Hindlimb muscle (tissue), 1 donor: ENCODE results near the gene COL27A1. TPM values are rescaled to one million over a fixed set of nuclear protein-coding genes. Genes with fewer than 3 reads are reported as not detected.
"Not testable (repeated sequence)": the region's sequence is repeated elsewhere in the genome, so short reads cannot be mapped to it uniquely, and the experiment has no call there.

Source experiments
- DNase-seq: peaks from one replicate; pipeline ENCODE4 v3.0.0-alpha.2; 2013
- polyA plus RNA-seq: library from polyadenylated mRNA; unstranded; fragments of 120-200 nt; gene quantifications from one replicate; pipeline ENCODE4 v1.2.1, GENCODE V29; 2013; ENCODE audit not compliant: insufficient read length

The COL27A1 gene
- polyA plus RNA-seq, 1 donor = 36.9 TPM

DNA sequence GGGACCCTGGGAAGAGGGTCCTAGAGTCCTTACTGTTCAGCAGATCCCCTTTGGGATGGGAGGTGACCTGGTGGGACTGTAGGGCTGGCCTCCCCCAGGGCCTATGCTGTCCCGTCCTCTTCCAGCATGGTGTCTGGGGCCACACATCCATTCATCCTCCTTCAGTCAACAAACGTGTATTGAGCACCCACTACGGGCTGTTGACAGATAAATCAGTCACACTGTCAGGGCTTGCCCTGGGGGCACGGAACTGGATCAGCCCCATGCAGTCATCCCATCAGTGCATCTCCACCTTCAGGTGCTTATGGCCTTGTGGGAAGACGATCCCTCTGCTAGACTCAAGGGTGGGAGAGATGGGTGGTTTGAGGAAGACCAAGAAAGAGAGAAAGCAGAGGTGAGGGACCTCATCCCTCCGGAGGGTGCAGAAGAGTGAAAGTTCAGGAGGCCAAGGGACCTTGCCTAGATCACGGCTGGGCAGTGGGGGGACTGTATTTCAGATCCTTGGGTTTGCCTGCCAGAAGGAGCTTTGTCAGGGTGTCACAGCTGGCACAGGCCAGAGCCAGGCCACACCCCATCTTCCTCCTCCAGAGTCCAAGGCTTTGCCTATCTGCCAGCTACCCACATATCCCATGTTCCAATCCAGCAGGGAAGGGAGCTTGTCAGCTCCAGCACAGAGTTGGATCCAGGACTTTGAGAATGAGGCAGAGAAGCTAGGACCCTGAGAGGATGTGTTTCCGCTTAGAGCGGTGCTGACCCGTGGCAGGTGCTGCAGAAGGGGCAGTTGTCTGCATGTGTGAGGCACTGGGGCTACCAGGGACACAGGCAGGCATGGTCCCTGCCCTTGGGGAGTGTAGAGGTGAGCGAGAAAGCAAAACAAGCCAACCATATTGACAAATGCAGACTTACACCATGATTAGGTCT, 30.5 kb downstream of the COL27A1 start:
- DNase-seq = no peak

DNA sequence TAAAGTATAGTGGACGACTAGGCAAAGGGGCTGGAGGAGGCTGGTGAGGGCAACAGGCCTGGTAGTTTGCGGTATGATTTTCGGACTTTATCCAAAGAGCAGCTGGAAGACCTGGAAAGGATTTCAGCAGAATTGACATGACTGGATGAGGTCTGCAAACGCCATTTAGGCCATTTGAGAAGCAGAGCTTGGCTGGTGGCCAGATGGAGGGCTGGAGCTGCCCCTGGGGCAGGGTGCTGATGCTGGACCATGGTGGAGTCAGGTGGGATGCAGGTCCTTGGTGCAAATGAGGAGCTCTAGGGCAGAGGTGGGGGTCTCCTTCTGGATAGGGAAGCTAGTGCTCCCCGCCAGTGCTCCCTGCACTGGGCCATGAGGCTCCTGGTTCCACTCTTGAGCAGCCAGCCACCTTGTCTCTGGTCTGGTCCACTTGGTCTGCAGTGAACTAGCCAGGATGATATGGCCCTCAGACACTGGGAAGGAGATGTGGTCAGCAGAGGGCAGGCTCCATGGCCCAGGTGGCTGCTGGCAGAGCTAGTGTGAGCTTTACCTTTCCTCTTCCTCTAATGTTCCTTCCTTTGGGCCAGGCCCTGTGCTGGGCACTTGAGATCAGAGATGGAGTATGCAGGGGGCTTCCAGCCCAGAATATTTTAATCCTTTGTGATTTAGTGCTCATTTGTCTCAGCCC, 31.4 kb downstream of the COL27A1 start:
- no peak for DNase-seq

DNA sequence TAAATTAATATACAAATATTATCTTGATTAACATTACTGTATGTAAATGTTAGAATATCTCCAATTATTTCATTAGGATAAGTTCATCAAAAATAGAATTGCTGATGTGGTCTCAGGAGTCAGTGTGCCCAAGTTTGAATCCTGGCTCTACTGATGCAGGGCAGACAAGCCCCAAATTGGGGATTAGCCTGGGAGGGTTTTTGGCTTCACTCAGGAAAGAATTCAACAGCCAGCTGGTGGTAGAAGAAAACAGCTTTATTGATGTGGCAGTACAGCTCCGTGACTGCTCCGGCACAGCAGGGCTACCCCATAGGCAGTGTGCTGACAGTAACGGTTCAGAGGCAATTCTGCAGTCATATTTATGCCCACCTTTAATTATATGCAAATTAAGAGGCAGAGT, 32.5 kb downstream of the COL27A1 start:
- DNase-seq = no peak

DNA sequence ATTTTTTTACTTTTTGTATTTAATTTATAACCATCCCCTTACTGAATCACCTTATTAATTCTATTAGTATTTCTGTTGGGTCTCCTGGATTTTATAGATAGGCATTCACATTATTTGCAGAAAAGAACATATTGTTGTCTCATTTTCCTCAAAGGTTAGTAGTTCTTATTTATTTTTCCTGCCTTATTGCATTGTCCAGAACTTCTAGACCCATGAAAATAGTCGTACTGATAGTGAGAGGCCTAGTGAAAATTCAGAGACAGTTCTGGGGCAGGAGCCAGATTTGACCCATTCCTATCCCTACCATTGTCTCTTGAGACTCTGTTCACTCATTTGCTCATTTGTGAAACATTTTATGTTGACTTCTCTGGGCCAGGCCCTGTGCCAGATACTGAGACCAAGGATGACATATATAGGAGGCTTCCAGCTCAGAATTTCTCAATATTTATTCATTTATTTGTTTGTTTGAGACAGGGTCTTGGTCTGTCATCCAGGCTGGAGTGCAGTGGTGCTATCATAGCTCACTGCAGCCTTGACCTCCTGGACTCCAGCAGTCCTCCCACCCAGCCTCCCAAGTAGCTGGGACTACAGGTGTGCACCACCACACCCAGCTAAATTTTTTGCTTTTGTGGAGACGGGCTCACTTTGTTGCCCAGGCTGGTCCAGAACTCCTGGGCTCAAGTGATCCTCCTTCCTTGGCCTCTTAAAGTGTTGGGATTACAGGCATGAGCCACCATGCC, 34.7 kb downstream of the COL27A1 start:
- no peak for DNase-seq

DNA sequence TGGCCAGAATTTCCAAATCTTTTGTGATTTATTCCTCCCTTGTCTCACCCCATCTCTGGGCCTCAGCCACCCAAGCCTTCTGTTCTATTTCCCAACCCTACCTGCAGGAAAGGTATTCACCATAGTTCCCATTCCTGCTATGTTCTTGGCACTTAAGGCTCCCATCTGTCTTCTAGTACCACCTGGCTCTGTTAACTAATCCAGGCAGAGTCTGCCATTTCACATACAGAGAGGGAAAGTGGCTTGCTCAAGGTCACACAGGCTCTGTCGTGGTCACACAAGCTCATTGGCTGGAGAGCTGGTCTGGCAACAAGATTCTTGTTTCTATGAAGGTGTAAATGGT, 35.2 kb downstream of the COL27A1 start:
- no peak for DNase-seq

DNA sequence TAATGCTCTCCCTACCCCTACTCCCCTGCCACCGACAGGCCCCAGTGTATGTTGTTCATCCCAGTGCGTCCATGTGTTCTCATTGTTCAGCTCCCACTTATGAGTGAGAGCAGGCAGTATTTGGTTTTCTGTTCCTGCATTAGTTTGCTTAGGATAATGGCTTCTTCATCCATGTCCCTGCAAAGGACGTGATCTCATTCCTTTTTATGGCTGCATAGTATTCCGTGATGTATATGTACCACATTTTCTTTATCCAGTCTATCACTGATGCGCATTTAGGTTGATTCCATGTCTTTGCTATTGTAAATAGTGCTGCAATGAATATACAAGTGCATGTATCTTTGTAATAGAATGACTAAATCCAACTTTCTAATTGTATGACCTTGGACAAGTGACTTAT, 36.1 kb downstream of the COL27A1 start:
- DNase-seq = not testable (repeated sequence)

DNA sequence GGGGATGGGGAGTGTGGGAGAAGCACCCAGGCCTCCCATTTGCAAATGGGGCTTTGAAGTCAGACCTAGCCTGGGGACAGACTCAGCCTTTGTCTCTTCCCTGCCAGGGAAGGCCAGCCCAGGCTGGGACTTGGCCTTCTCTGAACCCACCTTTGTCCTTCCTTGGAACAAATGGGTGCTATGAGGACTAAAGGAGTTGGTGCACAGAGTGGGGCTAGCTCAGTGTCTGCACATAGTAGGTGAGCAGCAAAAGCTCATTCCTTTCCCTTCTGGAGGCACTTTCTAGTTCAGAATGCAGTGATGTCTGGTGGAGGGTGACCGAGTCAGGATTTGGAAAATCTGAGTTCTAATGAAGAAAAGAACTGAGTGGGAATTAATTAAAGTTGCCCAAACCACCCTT, 37.2 kb downstream of the COL27A1 start:
- DNase-seq = no peak

DNA sequence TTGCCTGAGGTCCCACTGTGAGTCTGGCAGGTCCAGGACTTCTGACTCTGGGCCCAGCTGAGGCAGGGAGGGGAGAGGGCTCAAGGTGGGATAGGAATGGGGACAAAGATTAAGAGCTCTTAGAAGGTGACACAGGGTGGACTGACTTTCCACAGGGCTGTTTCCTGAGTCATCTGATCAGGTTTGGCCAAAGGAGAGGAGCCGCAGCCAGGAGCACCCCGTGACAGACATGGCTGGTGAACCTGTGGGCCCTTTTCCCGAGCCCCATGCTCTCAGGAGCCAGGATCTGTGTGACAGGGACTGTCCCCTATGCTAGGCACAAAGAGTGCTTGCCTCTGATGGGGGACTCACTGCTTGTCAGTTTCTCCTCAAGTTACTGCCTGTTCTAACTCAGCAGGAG, 37.8 kb downstream of the COL27A1 start:
- DNase-seq = no peak

DNA sequence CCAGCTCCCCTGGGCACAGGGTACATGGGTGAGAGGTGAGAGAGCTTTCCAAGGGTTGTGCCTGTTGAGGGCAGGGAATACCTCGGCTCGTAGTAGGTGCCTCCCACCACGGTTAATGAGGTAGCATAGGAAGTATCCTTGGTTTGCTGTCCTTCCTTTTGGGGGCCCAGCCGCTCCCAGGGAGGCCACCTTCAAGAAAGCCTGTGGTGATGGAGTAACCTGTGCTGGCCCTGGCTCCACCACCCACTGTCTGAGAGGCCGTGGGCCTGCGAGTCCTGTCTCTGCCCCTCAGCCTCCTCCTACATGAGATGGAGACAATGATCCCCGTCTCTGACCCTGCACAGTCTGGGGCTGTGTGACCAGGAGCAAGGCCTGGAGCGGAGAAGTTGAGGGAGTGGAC, 40.8 kb downstream of the COL27A1 start:
- no peak for DNase-seq

DNA sequence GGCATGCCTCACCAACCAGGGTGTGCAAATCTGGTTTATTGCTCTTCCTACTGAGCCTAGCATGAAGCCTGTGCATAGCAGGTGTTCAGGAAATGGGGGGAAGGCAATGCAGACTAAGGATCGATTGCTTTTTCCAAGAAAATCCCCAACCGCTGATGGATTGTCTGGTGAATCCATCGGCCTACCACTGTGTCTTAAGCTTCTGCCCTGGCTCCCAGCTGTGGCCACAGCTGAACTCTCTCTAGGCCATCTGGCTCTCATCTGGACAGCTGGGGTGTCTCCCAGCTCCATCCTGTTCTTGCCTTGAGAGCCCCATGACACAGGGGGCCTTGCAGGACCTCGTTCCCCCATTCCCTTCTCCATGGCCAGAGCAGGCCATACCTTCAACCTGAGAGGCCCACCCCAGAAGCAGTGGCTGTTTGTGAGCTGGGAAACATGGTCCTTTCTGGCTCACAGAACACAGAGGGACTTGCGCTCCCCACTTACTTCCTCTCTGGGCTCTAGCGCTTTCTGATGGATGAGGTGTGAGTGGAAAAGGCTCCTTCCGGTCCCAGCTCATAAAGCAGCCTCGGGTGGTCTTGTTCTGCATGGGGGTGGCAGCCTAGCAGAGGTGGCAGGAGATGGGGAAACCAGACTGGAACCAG, 41.8 kb downstream of the COL27A1 start:
- no peak for DNase-seq

DNA sequence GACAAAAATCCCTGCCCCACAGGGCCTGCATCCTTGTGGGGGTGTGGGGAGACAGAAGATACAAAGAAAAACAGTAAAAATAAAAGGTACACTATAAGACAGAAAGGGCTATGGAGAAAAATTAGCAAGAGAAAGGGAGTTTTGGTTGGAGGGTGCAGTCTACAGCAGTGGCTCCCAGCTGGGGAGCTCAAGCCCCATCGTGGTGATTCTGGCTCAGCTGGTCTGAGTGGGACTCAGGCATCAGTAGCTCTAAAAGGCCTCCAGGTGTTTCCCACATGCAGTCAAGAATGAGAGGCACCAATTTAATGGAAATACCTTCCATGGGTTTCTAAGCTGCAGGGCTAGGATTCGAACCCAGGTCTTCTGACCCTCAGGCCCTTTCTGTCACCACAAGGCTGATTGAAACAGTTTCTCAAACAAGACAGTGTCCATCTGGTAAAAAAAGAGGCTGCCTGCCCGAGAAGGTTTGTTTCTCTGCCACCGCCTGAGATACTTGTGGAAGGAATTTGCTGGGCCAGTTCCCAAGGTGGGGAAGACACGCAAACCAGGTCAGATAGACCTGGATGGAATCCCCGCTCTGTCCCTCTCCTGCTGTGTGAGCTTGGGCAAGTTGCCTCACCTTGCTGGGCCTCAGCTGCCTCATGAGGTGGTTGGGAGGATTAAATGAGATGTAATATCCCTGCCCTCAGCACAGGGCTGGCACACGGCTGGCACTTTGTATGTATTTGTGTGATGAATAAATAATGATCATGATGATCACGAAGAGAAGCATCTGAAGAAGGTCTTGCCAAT, 43.1 kb downstream of the COL27A1 start:
- DNase-seq = no peak

DNA sequence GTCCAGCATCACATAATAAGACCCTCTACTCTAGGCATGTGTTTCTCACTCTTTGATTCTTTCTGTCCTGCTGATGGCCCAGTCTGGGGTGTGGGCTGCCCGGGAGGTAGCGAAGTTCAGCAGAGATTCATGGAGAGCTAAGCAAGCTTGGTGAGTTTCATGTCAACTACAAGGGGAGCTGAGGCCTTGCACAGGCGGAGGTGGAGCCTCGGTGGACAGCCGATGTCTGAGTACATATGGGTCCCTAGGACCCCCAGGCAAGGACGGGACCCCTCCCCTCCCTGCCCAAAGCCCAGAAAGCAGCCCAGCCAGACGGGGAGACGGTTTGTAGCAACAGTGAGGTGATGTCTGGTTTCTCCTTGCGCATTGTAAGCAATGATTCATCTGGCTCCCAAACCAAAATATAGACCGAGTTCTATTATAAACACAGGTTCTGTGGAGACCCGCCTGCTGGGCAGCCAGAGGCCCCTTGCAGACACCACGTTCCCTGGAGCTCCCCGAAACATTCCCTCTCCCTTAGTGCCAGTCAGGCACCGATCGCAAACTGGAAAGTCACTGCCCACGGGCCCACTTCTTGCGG, 45.5 kb downstream of the COL27A1 start:
- no peak for DNase-seq

DNA sequence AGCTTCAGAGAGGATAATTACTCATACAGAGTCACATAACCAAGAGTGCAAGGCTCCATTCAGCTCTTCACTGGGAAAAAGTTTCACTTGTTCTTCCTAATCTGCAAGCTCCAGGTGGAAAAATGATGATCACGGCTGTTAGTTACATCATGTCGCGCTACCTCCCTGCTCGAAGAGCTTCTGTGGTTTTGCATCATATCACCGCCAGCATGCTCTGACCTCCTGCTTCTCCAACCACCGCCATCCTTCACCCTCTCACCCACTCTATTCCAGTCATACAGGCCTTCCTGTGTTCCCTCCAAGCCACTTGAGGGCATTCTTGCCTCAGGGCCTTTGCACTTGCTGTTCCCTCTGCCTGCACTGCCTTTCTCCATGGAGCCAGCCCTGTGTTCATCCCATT, 47.1 kb downstream of the COL27A1 start:
- no peak for DNase-seq

DNA sequence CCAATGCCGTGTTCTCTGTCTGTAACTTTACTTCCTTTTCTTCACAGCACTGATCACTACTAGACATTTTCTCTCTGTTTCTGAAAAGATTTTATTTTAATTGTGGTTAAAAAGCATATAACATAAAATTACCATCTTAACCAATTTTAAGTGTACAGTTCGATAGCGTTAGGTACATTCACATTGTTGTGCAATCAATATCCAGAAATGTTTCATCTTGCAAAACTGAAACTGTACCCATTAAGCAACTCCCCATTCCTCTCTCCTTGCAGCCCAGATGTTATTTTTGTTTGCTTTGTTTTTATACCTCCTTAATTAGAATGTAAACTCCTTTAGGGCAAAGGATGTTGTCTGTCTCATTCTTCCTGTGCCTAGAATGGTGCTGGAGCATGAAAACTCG, 47.5 kb downstream of the COL27A1 start:
- DNase-seq = no peak

DNA sequence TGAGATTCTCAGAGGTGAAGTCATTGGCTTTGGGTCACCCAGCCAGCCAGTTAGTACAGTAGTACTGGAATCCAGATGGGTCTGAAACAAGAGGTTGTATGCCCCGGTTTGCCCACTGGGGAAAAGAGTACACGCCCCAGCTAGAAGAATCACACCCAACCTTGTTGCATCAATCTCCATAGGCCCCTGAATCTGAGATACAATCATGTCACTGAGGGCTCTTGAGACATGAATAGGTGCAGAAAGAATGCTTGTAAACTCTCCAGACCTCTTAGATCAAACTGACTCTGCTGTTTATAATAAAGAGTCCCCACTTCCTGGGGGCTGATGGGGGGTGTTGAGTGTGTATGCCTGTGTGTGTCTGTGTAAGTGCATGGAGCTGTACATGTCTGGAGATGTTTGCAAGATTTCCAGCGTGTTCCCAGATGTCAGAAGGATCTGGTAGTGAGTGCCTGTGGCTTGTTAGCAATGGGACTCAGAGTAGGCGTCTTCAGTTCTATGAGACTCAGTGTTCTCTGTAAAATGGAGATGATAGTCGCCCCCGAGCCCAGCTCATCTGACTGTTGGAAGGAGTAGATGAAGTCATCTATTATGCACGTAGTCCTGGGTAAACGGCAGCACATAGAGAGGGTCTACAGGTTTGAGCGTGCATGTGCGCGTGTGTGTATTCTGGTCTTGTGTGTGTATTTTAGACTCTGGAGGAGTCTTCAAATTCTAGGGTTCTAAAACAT, 48.2 kb downstream of the COL27A1 start:
- no peak for DNase-seq

DNA sequence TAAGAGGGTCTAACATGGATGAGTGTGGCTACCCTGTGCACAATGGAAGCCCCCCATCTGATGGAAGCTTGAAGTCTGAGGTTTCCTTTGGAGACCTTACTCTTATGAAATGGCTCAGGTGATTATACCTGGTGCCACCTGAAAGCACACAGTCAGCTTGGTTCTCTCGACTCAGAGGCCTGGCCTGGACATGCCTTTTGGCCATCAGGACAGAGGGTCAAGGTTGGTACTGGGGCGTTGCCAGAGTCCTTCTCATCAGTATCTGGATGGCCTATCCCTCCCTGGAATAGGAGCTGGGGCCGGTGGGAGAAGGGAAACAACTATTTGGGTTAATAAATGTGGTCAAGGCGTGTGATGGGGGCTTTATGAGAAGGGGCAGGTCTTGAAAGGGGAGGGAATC, 48.9 kb downstream of the COL27A1 start:
- DNase-seq = no peak

DNA sequence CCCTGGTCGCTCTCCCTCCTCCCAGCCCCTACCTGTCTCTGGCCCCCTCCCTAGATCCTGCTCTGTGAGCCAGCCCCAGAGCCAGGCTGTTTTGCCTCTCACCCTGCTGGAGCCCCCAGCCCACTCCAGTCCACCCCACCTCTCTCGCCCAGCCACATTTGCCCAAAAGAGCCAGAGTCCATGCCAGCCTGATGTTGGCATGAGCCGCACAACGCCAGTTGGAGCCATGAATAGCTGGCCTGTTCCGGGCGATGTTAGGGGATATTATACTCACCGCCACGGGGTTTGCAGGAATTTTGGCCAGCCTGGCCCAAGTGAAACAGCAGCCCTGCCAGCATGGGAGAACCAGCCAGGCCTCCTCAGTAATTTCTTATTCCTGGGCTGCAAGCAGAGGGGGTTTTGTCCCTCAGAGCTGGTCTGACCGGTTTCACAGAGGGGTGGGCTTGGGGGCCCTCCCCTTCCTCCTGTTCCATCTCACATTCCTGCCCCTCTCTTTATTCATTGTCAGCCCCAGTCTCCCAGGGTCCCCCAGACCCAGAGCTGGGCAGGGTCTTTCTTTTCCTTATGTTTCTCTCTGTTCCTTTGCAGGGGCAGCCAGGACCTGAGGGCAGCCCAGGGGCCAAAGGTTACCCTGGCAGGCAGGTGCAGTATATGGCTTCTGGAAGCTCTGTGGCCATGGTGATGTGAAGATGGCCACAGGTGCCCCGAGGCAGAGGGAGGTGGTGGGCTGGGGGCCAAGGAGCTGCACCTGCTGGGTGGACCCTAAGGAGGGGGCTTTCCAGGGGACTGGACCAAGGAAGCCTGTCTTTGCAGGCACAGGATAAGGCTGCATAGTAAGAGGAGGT, 50.1 kb downstream of the COL27A1 start:
- no peak for DNase-seq

DNA sequence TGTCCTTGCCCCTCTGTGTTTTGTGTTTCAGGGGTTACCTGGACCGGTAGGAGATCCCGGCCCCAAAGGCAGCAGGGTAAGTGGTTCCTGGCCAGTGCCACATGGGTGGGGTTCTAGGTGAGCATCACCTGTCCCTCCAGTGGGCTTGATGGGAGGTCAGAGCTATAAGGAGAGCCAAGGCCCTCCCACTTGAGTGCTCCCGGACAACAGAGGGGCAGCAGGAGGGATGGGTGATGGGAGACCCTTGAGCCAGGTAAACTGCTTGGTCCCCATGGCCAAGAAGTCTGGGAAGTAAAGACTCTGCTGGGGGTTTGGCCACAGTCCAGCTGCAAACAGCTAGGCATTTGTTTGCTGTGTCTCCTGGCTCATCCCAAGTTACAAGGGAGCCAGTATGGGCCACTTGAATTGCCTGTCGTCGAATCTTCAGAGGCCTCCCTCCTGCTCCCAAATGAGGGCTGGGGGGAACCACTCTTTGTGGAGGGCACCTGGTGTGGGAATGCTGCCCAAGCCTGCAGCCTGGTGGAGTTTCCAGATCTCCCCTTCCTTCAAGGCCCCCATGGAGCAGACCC, 51.0 kb downstream of the COL27A1 start:
- no peak for DNase-seq

DNA sequence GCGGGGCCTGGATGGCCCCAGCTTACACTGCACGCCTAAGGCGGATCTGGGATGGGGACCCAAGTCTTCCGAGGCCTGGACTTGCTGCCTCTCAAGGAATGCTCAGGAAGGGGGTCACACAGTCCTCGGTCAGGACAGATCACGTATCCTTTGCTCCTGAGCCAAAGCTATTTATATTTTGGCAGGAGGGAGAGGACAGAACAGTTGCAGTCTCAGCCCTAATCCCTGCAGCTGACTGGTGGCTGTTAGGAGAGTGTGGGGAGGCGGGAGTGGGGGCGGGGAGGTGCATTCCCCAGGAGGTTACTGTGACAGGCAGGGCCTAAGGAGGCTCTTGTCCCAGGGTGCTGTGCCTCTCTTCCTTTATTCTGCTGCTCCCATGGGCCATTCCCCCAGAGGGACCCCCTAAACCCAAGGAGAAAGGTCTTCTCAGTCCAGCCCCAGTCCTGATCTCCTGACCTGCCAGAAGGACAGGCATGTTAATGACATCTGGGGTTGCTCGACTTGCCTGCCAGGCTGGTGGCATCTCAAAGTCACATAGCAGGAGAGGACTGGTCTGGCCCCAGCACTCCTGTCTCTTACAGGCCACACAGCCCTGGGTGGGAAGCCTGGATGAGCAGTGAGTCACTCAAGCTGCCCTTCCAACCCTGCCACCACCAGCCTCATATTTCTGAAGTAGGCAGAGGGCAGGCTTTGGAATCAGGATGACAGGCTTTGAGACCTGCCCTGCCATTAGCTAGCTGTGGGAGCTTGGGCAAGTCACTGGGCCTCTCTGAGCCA, 51.9 kb downstream of the COL27A1 start:
- DNase-seq = peak; percentile 81
